Left lung (tissue), 10 donors: ENCODE results near the gene ASB2. TPM values are rescaled to one million over a fixed set of nuclear protein-coding genes. Genes with fewer than 3 reads are reported as not detected.
A peak's percentile ranks its signal among the peaks of the same experiment; 100 is the strongest.

ENCODE experiments used
- ATAC-seq: fragments of 200-7000 bp; cut with Tn5 transposase; one replicate; pipeline ENCODE4 v1.9.1; 2020; ENCODE audit warnings: moderate library complexity
- DNase-seq, 4 donors: peaks; one replicate each; pipeline ENCODE4 v3.0.0-alpha.2; 2013 to 2020
- H3K27ac ChIP-seq, 2 donors: fragments of 200-600 bp; sonication (generic) in 1 of 2; one replicate each; pipeline versions ENCODE4 v1.5.0 to v1.8.0; 2020 to 2021
- H3K27me3 ChIP-seq, 2 donors: fragments of 200-600 bp; sonication (generic) in 1 of 2; one replicate each; pipeline versions ENCODE4 v1.5.0 to v1.8.0; 2020 to 2021
- H3K36me3 ChIP-seq, 2 donors: fragments of 200-600 bp; sonication (generic) in 1 of 2; one replicate each; pipeline versions ENCODE4 v1.5.0 to v1.8.0; 2020 to 2021
- H3K4me1 ChIP-seq, 2 donors: fragments of 200-600 bp; one replicate each; pipeline ENCODE4 v1.8.0; 2021
- H3K4me3 ChIP-seq, 2 donors: fragments of 200-600 bp; sonication (generic) in 1 of 2; one replicate each; pipeline versions ENCODE4 v1.5.0 to v1.8.0; 2020 to 2021; ENCODE audit warnings: mild to moderate bottlenecking in 1 of 2
- H3K9me3 ChIP-seq, 2 donors: fragments of 200-600 bp; sonication (generic) in 1 of 2; one replicate each; pipeline versions ENCODE4 v1.5.0 to v1.8.0; 2020 to 2021
- CTCF ChIP-seq, 2 donors: fragments of 200-600 bp; sonication (generic) in 1 of 2; IDR thresholded peaks; one replicate each; pipeline versions ENCODE4 v1.5.0 to v1.8.0; 2021; ENCODE audit warnings: antibody characterized with exemption in 2 of 2
- intact Hi-C, 2 donors: fragments of 100-400 bp; cut with DNase I; formaldehyde crosslinking; loops; one replicate each; pipeline versions ENCODE4 v1.11.2 to v1.14.2; 2022
- polyA plus RNA-seq, 6 donors: library from polyadenylated mRNA; unstranded; fragments of 120-200 nt; gene quantifications; one replicate each; pipeline ENCODE4 v1.2.1, GENCODE V29; 2013; ENCODE audit not compliant: insufficient read length in 6 of 6
- total RNA-seq, 2 donors: library from RNA; stranded (reverse); fragmentation: NEBNext Ultra II Directional; extraction: Animal tissue kit (Norgen Biotek cat#: 25700); gene quantifications; one replicate each; pipeline ENCODE4 v1.2.1, GENCODE V29; 2021
- donor health status: DM: no; HTN: yes; CAD: no.
- donor health status: DM: no; HTN: no; CAD: no.

The ASB2 gene
- total and polyA plus RNA-seq, 8 donors, result 0.81 to 3.2 (median 1.6) TPM

GRCh38 chr14:93926873-93927799 lies 49.2 kb downstream of the ASB2 start, which contains the start of gene FAM181A:
FAM181A (plus strand) TSS chr14:93927344; CDS start chr14:93928286, 942 bp downstream.
- ATAC-seq, result peak; percentile 92
- Histone ChIP-seq H3K4me3 (no peak within 1 kb of the TSS), H3K27ac (no peak within 1 kb of the TSS), H3K4me1 (no peaks in the 10 kb centered on the region), H3K27me3 (no peaks in the 10 kb centered on the region), H3K9me3 (no peaks in the 10 kb centered on the region), H3K36me3 (no peaks in the 10 kb centered on the region)
- peak in 2 of 4 donors; percentile 41 to 55 for DNase-seq
- intact Hi-C loops, result no loop called here
- TF ChIP-seq CTCF (IDR thresholded peaks at IDR 0.05), result no peak

- Histone ChIP-seq H3K9me3 (no peaks in the 10 kb centered on the region), H3K4me3 (no peak overlapping the region), H3K27ac (no peak overlapping the region), H3K36me3 (no peaks in the 10 kb centered on the region), H3K27me3 (no peaks in the 10 kb centered on the region), H3K4me1 (no peaks in the 10 kb centered on the region)
- DNase-seq, result peak in 1 of 4 donors; percentile 35
- ATAC-seq, result no peak
- TF ChIP-seq CTCF (IDR thresholded peaks at IDR 0.05), result no peak
- intact Hi-C loops, result no loop called here
Measured at GRCh38 chr14:93926245-93926872, 50.0 kb downstream of the ASB2 start.

DNA sequence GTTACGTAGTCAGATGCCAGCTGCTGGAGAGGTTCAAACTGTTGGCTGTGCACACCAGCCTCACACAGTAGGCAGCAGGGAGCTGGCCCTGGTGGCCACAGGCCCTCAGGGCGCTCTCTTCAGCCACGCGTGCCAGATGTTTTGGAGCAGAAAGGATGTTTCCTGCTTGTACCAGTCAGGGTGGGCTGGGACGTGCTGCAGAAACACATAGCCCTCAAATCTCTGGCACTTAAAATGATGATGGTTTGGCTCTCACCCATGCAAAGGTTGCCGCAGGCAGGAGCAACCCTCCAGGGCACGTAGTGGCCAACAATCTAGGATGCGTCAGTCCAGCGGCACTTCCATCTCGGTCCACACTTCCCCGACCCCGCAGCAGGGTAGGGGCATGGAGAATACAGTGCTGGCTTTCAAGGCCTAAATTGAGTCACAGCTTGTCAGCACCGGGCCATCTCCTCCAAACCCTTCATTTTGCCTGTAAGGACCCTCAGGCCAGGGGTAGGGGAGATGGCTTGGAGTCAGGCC lies 50.9 kb downstream of the ASB2 start:
- H3K4me3 ChIP-seq, result no peak overlapping the region
- H3K27me3 ChIP-seq, result no peaks in the 10 kb centered on the region
- no peak for TF ChIP-seq CTCF (IDR thresholded peaks at IDR 0.05)
- no peak for ATAC-seq
- no peaks in the 10 kb centered on the region for H3K4me1 ChIP-seq
- H3K9me3 ChIP-seq, result no peaks in the 10 kb centered on the region
- no peak overlapping the region for H3K27ac ChIP-seq
- H3K36me3 ChIP-seq, result no peaks in the 10 kb centered on the region
- DNase-seq, result no peak
- intact Hi-C loops, result no loop called here

DNA sequence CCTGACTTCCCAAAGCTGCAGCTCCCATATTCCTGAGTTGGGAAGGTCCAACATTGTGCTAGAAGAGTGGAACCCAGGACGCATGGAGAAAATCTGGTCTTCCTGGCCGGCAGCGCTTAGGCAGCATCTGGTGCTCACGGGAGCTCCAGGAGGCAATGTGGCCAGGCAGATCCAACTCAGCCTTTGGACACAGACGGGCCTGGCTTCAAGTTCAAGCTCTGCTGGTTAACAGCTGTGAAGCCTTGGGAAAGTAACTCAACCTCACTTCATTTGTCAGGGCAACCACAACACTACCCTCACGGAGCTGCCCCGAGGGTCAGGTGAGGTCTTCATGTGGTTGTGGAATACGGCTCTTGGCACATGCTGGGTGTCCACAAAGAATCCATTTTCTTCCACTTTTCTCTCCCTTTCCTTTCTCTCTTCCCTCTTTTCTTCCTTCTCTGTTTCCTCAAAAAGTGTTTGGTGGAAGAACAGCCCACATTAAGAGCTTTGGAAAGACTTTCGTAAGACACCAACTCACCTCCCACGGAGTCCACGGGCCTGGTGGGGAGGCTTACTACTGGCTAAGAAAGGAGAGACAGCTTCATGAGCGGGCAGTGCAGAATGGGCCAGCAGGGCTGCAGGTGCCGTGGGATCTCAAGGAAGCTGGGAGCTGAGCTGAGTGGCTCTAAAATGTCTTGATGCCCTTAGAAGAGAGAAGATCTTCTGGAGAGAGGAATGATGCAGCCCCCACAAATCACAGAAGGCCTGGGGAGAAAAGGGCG lies 51.6 kb downstream of the ASB2 start:
- intact Hi-C loops, result no loop called here
- Histone ChIP-seq H3K4me3 (no peak overlapping the region), H3K27ac (no peak overlapping the region), H3K36me3 (no peaks in the 10 kb centered on the region), H3K27me3 (no peaks in the 10 kb centered on the region), H3K9me3 (no peaks in the 10 kb centered on the region), H3K4me1 (no peaks in the 10 kb centered on the region)
- DNase-seq (no peak), ATAC-seq (no peak)
- TF ChIP-seq CTCF (IDR thresholded peaks at IDR 0.05), result no peak
